Progenitor cell of endocrine pancreas (in vitro differentiated cells): ENCODE results near the gene HPN. TPM values are rescaled to one million over a fixed set of nuclear protein-coding genes. Genes with fewer than 3 reads are reported as not detected.
A peak's percentile ranks its signal among the peaks of the same experiment; 100 is the strongest.
"Not testable (repeated sequence)": the region's sequence is repeated elsewhere in the genome, so short reads cannot be mapped to it uniquely, and the experiment has no call there.

Experiments
- DNase-seq: peaks from one replicate; pipeline ENCODE4 v3.0.0; 2021; ENCODE audit warnings: low spot score; ENCODE audit not compliant: unreplicated experiment
- H3K27ac Mint-ChIP-seq: 2 replicates; pipeline ENCODE4 v1.8.0; 2021; ENCODE audit warnings: mild to moderate bottlenecking, moderate library complexity, mixed read lengths
- H3K27me3 Mint-ChIP-seq: 2 replicates; pipeline ENCODE4 v1.8.0; 2021; ENCODE audit warnings: mixed read lengths
- H3K36me3 Mint-ChIP-seq: 2 replicates; pipeline ENCODE4 v1.8.0; 2022; ENCODE audit warnings: mixed read lengths; ENCODE audit not compliant: insufficient read depth
- H3K4me1 Mint-ChIP-seq: 2 replicates; pipeline ENCODE4 v1.8.0; 2021; ENCODE audit warnings: low read depth, mixed read lengths
- H3K4me3 Mint-ChIP-seq: 2 replicates; pipeline ENCODE4 v1.8.0; 2021; ENCODE audit warnings: low read depth, mild to moderate bottlenecking, moderate library complexity, mixed read lengths
- H3K9me3 Mint-ChIP-seq: 2 replicates; pipeline ENCODE4 v1.8.0; 2021; ENCODE audit warnings: low read depth, mixed read lengths
- total RNA-seq: library from RNA; stranded (reverse); gene quantifications from 2 replicates; pipeline ENCODE4 v1.2.1, GENCODE V29; 2021
- TF ChIP-seq, protein P1 (sequence below): fragments of 200-600 bp; sonication (generic); IDR thresholded peaks from one replicate; pipeline ENCODE4 v1.5.0; 2021; ENCODE audit warnings: antibody characterized with exemption, mild to moderate bottlenecking; ENCODE audit not compliant: unreplicated experiment

The HPN gene
- total RNA-seq, 1 donor from 2014 or later: 70.5 TPM

DNA sequence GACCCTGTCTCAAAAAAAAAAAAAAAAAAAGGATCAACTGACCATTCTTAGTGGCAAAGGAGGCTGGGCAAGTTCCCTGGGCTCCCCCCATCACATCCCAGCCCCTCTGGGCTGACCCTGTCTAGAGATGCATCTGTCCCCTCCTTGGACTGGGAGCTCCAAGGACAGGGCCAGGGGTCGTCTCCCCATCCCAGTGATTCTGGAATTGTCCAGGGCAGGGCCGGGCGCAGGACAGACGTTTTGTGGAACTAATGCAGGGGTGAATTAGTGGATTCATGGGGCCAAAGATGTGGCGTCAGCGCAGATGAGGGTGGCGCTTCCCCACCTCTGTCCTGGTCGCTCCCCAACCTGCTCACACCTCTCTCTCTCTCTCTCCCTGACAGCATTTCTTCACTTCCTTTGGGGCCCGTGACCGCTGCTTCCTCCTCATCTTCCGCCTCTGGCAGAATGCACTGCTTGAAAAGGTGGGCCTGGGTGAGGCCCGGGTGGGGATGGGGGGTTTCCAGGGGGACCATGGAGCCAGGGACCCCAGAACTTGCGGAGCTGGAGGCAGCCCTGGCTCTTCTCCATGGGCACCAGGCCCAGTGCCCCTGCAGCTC, 30.3 kb upstream of the HPN start:
- Mint-ChIP-seq H3K36me3 (peaks cover 28% of the 10 kb centered on the region), H3K4me1 (peaks cover 8% of the 10 kb centered on the region), H3K27me3 (no peaks in the 10 kb centered on the region), H3K4me3 (no peak overlapping the region), H3K9me3 (no peaks in the 10 kb centered on the region), H3K27ac (no peak overlapping the region)
- DNase-seq: no peak
- TF ChIP-seq, protein P1, sequence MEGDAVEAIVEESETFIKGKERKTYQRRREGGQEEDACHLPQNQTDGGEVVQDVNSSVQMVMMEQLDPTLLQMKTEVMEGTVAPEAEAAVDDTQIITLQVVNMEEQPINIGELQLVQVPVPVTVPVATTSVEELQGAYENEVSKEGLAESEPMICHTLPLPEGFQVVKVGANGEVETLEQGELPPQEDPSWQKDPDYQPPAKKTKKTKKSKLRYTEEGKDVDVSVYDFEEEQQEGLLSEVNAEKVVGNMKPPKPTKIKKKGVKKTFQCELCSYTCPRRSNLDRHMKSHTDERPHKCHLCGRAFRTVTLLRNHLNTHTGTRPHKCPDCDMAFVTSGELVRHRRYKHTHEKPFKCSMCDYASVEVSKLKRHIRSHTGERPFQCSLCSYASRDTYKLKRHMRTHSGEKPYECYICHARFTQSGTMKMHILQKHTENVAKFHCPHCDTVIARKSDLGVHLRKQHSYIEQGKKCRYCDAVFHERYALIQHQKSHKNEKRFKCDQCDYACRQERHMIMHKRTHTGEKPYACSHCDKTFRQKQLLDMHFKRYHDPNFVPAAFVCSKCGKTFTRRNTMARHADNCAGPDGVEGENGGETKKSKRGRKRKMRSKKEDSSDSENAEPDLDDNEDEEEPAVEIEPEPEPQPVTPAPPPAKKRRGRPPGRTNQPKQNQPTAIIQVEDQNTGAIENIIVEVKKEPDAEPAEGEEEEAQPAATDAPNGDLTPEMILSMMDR: no peak

DNA sequence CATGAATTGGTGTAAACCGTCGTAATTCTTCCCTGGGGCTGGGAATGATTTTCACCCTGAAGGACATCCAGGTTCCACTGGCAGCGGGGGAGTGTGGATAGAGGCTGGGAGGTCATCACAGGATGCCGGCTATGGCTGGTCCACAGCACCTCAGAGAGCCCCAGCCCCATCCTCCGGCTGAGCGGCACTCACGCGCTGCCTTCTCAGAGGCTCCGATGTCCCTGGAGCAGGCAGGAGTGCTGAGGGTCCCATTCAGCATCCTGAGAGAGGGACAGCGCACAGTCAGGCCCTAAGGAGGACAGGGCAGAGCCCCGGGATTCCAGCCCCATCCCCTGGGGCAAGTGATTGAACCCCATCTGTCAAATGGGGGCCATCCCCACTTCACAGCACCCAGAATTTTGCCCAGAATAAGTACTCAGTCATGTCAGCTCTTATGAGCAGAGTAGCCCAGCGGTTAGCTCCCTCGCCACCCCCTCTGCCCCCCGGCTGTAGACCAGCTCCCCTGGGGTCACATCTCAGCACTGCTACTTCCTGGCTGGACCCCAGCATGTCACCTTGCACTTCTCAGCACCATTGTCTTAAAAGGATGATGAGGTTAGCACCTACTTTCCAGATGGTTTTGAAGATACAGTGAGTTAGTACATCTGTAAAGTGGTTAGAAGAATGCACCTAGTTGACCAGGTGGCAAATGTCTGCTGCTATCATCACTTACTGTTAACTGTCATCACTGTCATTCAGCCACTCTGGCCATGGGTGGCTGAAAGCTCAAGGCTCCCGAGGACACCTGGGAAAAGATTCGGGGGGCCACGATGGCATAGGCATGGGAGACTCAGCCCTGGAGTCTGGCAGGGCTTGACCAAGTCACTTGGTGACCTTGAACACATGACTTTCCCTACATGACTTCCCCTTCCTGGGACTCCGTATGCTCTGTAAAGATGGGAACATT, 29.5 kb upstream of the HPN start:
- Mint-ChIP-seq H3K4me1 (no peaks in the 10 kb centered on the region), H3K36me3 (peaks cover 23% of the 10 kb centered on the region), H3K4me3 (no peak overlapping the region), H3K9me3 (no peaks in the 10 kb centered on the region), H3K27ac (no peak overlapping the region), H3K27me3 (no peaks in the 10 kb centered on the region)
- TF ChIP-seq, protein P1: no peak
- no peak for DNase-seq

DNA sequence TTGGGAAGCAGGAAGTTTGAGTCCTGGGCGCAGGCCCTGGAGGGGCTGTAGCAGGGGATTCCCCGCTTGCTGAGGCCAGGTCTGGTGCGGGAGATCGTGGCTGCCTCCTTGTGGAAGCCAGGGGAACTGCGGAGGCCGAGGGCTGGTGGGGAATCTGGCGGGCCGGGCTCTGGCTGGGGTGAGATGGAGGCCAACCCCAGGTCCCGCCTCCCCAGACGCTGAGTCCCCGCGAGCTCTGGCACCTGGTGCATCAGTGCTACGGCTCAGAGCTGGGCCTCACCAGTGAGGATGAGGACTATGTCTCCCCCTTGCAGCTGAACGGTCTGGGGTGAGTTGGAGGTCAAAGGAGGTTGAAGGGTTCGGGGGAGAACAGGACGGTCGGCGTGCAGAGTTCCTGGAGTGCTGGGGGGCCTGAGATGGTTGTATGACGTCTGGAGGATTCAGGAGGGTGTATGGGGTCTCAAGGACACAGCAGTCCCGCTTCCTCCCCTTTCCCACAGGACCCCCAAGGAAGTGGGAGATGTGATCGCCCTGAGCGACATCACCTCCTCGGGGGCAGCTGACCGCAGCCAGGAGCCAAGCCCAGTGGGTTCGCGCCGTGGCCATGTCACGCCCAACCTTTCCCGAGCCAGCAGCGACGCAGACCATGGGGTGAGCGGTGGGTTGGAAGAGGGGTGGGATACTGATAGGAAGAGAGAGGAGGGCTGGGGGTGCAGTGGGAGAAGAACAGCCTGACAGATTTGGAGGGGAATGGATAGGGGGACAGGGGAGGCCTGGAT, 28.3 kb upstream of the HPN start:
- peaks cover 28% of the 10 kb centered on the region for H3K36me3 Mint-ChIP-seq

GRCh38 chr19:35013820-35014754, 27.4 kb upstream of the HPN start:
- H3K9me3 Mint-ChIP-seq: no peaks in the 10 kb centered on the region
- TF ChIP-seq, protein P1: no peak

More for the DNA sequence above, 28.3 kb upstream of the HPN start:
- Mint-ChIP-seq H3K27ac (peak overlapping the region; percentile 81), H3K4me1 (no peaks in the 10 kb centered on the region), H3K9me3 (no peaks in the 10 kb centered on the region), H3K27me3 (no peaks in the 10 kb centered on the region), H3K4me3 (no peak overlapping the region)
- peak; percentile 65 for DNase-seq
- TF ChIP-seq, protein P1: peak; percentile 92

GRCh38 chr19:35014774-35015173, 26.7 kb upstream of the HPN start:
- not testable (repeated sequence) for H3K4me3 Mint-ChIP-seq, H3K9me3 Mint-ChIP-seq, H3K27ac Mint-ChIP-seq, H3K27me3 Mint-ChIP-seq, DNase-seq, H3K4me1 Mint-ChIP-seq
- H3K36me3 Mint-ChIP-seq: peaks cover 35% of the 10 kb centered on the region

More at GRCh38 chr19:35013820-35014754, 27.4 kb upstream of the HPN start:
- Mint-ChIP-seq H3K4me1 (no peaks in the 10 kb centered on the region), H3K27ac (peak overlapping the region; percentile 81), H3K27me3 (no peaks in the 10 kb centered on the region), H3K4me3 (no peak overlapping the region), H3K36me3 (peaks cover 32% of the 10 kb centered on the region)
- DNase-seq: no peak
